ENCODE data around the gene LPP. TPM values are rescaled to one million over a fixed set of nuclear protein-coding genes. Genes with fewer than 3 reads are reported as not detected.
"Not testable (repeated sequence)": the region's sequence is repeated elsewhere in the genome, so short reads cannot be mapped to it uniquely, and the experiment has no call there.

LPP gene
- total RNA-seq, 6 experiments from 2014 or later = 41.5 to 90.5 (median 69.5) TPM

- DNase-seq = no peak
- WGBS (ENCODE audit: insufficient coverage, low coverage, low lambda C conversion rate, missing lambda C conversion rate) = 60% methylated on average over 2 of the region's 2 CpGs
- Histone ChIP-seq H3K27me3 (no peaks in the 10 kb centered on the region), H3K36me3 (no peaks in the 10 kb centered on the region), H3K4me1 (peaks cover 0 to 18% (median under 1%) of the 10 kb centered on the region in 4 donors), H3K27ac (no peak overlapping the region), H3K4me3 (no peak overlapping the region), H3K9me3 (no peaks in the 10 kb centered on the region)
- TF ChIP-seq POLR2A (IDR thresholded peaks at IDR 0.05) = no peak
- TF ChIP-seq, protein P1, sequence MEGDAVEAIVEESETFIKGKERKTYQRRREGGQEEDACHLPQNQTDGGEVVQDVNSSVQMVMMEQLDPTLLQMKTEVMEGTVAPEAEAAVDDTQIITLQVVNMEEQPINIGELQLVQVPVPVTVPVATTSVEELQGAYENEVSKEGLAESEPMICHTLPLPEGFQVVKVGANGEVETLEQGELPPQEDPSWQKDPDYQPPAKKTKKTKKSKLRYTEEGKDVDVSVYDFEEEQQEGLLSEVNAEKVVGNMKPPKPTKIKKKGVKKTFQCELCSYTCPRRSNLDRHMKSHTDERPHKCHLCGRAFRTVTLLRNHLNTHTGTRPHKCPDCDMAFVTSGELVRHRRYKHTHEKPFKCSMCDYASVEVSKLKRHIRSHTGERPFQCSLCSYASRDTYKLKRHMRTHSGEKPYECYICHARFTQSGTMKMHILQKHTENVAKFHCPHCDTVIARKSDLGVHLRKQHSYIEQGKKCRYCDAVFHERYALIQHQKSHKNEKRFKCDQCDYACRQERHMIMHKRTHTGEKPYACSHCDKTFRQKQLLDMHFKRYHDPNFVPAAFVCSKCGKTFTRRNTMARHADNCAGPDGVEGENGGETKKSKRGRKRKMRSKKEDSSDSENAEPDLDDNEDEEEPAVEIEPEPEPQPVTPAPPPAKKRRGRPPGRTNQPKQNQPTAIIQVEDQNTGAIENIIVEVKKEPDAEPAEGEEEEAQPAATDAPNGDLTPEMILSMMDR (IDR thresholded peaks at IDR 0.05) = no peak
- intact Hi-C loops (cut with DNase I) = no loop called here
- ATAC-seq = no peak
These were observed 284.0 kb downstream of the LPP start for GRCh38 chr3:188437926-188438325.

DNA sequence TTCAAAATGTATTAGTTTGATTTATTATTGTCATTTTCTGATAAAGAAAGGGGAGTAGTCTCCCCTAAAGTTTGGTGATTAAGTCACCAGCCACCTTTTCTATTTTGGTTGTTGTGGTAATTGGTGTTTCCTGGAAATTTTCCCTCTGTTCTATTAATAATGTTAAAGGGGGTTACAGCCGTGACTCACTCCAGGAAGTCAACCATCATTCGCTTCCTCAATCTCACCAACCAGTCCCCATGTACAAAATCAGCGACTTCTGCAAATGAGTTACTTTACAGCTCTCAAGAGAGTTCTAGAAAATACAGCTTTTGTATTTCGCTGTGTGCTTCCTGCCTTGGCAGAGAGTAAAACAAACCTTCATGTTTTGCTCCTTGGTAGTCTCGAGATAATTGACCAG is 285.1 kb downstream of the LPP start:
- intact Hi-C loops (cut with DNase I) = no loop called here

GRCh38 chr3:188440340-188440972 is 286.5 kb downstream of the LPP start:
- no peaks in the 10 kb centered on the region for H3K9me3 ChIP-seq
- H3K27ac ChIP-seq = no peak overlapping the region
- no peaks in the 10 kb centered on the region for H3K27me3 ChIP-seq
- TF ChIP-seq, protein P1 (IDR thresholded peaks at IDR 0.05) = no peak
- no peak for TF ChIP-seq POLR2A (IDR thresholded peaks at IDR 0.05)
- intact Hi-C loops (cut with DNase I) = no loop called here
- H3K36me3 ChIP-seq = no peaks in the 10 kb centered on the region
- H3K4me3 ChIP-seq = no peak overlapping the region
- DNase-seq = no peak
- ATAC-seq = peak in 2 of 4 donors; percentile 15 to 28
- peaks cover 0 to 3% (median 0%) of the 10 kb centered on the region in 4 donors for H3K4me1 ChIP-seq
- WGBS (ENCODE audit: insufficient coverage, low coverage, low lambda C conversion rate, missing lambda C conversion rate) = 58% methylated on average over 1 of the region's 1 CpG

More for the DNA sequence above, 285.1 kb downstream of the LPP start:
- Histone ChIP-seq H3K4me1 (peaks cover 0 to 8% (median 0%) of the 10 kb centered on the region in 4 donors), H3K36me3 (no peaks in the 10 kb centered on the region), H3K27me3 (no peaks in the 10 kb centered on the region), H3K27ac (peak overlapping the region in 2 of 3 donors; percentile 6 to 40), H3K4me3 (no peak overlapping the region), H3K9me3 (no peaks in the 10 kb centered on the region)
- TF ChIP-seq, protein P1 (IDR thresholded peaks at IDR 0.05) = no peak
- TF ChIP-seq POLR2A (IDR thresholded peaks at IDR 0.05) = no peak
- ATAC-seq = peak; percentile 53 to 74 (median 67)
- DNase-seq = no peak
- 51% methylated on average over 5 of the region's 5 CpGs for WGBS (ENCODE audit: insufficient coverage, low coverage, low lambda C conversion rate, missing lambda C conversion rate)

DNA sequence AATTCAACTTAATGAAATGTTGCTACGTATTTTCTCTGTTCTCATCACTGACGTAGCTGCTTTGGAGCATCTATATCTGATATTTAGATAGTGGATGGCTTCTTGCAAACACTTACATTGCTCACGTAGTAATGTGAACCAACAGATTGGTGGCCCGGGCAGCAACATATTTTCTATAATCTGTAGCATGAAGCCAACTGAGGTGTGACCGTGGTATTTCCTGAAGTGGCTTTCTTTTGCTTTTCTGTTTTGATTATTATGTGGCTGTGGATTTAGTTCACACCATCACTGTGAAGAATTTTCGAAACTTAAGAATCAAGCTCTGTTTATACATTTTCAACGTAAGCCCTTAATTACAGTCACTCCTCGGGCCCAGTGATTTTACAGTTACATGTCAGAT is 288.5 kb downstream of the LPP start:
- H3K4me3 ChIP-seq = no peak overlapping the region
- H3K36me3 ChIP-seq = no peaks in the 10 kb centered on the region
- TF ChIP-seq, protein P1 (IDR thresholded peaks at IDR 0.05) = no peak
- no peak for TF ChIP-seq POLR2A (IDR thresholded peaks at IDR 0.05)
- DNase-seq (no peak), ATAC-seq (no peak)
- H3K27ac ChIP-seq = no peak overlapping the region
- WGBS (ENCODE audit: insufficient coverage, low coverage, low lambda C conversion rate, missing lambda C conversion rate) = 92% methylated on average over 8 of the region's 8 CpGs
- H3K27me3 ChIP-seq = no peaks in the 10 kb centered on the region
- intact Hi-C loops (cut with DNase I) = no loop called here
- no peaks in the 10 kb centered on the region for H3K9me3 ChIP-seq
- H3K4me1 ChIP-seq = no peaks in the 10 kb centered on the region

- ATAC-seq; H3K4me1 ChIP-seq; intact Hi-C loops (cut with DNase I); H3K4me3 ChIP-seq; DNase-seq; H3K27ac ChIP-seq; H3K27me3 ChIP-seq; H3K36me3 ChIP-seq; H3K9me3 ChIP-seq: not testable (repeated sequence)
- 88% methylated on average over 3 of the region's 4 CpGs for WGBS (ENCODE audit: insufficient coverage, low coverage, low lambda C conversion rate, missing lambda C conversion rate)
These were observed 291.2 kb downstream of the LPP start for GRCh38 chr3:188445175-188445574.

Measured in right lobe of liver (tissue), 6 donors.